HG03342 (cell line): ENCODE data around the gene FALEC.
"Not testable (repeated sequence)": the region's sequence is repeated elsewhere in the genome, so short reads cannot be mapped to it uniquely, and the experiment has no call there.

Experiments
- ATAC-seq: cut with Tn5 transposase; IDR thresholded peaks from one replicate; pipeline ENCODE4 v1.9.1; 2021; ENCODE audit warnings: mild to moderate bottlenecking, moderate library complexity; ENCODE audit not compliant: unreplicated experiment

The FALEC gene

DNA sequence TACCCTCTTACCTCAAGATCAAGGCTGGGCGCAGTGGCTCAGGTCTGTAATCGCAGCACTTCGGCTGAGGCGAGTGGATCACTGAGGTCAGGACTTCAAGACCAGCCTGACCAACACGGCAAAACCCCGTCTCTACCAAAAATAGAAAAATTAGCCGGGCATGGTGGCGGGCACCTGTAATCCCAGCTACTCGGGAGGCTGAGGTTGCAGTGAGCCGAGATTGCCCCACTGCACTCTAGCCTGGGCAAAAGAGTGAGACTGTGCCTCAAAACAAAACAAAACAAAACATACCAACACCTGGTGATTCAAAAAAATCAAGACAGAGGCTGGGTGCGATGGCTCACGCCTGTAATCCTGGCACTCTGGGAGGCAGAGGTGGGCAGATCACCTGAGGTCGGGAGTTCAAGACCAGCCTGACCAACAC lies 58.1 kb downstream of the FALEC start:
- not testable (repeated sequence) for ATAC-seq

DNA sequence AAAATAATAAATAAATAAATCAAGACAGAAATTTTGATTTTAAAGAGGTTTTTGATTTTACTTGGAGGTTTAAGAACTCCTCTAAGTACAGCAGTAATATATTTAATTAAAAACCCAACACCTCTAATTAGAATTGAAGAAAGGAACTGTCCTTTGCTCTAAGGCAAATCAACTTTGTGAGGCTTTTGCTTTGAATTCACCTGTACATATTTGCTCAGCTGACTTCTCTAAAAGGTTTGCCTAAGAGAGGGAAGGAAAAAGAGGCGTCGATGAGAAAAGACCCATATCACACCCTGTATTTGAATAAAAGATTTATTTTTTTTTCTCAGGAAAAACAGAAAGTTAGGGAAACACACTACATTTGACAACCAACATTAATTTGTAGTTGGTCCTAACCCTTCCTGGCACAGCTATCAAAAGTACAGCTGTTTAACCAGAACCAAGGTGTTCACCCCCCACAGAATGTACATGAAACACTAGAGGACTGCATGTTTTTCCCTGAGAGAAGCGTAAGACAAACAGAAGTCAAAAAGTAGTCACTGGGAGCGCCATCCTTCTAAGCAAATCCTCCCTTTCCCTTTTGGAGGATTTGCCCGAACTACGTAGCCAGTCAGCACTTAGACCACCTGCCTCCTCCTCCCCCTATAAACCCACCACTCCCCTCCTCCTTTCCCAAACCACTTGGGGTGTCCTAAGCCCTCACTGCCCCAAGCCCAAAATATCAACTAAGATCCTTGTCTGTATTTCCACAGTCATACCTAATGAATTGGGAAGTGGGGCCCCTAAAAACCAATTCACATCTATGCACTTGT lies 58.9 kb downstream of the FALEC start:
- no peak for ATAC-seq

DNA sequence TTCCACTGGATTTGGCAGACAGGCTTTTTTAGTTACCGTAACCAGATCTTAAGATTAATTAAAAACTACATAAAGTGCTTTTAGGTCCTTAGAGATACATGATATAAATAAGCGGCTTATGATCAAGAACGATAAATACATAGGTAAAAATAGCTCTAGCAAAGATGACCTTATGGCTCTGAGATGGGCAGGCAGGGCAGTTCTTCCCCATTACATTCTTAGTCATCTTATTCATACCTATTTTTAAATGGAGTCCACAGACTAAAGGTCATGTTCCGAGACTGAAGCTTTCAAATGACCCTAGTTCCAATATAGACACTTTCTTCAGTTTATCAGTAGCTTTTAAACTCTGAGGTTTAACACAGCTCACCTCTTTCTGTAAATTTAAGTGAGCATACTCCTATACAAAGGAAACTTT lies 59.5 kb downstream of the FALEC start:
- ATAC-seq: no peak

DNA sequence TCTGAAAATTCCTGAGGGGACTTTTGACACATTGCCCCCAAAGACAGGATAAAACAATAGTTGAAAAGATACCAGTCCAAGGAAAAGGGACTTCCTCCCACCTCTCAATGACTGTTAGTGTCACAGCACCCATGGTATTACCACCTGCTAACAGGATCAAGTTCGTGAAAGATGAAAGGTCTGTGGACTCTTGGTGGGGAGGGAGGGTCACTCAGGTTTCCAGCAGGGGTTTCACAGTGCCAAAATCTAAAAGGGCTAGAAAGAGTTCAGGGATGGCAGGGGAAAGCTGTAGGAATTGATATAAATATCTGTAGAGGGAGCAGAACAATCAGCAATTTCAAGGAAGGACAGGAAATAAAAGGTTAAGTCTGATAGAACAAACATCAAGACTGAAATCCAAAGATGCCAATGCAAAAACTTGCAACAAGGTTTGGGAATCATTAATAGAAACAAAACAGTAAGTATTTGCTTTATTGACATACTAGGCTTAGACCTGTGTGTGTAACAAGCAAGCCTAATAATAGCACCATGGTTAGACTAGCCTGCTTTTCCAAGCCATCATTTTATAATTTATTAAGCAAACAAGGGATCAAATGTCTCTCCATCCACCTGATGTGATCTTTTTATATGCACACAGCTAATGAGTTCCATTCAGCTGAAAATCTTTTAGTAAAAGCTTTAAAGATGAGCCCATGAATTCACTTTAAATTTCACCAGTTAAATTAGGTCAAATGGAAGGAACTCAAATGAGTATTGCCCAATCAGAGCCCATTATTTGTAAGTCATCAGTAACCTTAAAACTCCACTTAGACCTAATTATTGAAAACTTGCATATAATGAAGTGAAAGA lies 60.2 kb downstream of the FALEC start:
- ATAC-seq: no peak

DNA sequence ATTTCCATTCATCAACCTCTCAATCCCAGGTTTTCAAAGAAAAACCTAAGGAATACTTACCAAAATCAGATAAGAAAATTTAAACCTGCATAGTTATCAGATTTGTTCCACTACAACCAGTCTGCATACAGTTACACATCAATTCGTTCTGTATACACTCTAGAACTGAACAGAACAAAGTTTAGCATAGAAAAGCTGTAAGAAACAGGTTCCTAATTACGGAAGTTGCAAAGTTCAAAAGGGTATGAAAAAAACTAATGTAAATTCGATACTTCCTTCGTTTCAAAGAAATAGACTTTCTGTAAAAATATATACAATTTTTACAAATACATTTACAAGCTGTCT lies 60.8 kb downstream of the FALEC start:
- no peak for ATAC-seq

DNA sequence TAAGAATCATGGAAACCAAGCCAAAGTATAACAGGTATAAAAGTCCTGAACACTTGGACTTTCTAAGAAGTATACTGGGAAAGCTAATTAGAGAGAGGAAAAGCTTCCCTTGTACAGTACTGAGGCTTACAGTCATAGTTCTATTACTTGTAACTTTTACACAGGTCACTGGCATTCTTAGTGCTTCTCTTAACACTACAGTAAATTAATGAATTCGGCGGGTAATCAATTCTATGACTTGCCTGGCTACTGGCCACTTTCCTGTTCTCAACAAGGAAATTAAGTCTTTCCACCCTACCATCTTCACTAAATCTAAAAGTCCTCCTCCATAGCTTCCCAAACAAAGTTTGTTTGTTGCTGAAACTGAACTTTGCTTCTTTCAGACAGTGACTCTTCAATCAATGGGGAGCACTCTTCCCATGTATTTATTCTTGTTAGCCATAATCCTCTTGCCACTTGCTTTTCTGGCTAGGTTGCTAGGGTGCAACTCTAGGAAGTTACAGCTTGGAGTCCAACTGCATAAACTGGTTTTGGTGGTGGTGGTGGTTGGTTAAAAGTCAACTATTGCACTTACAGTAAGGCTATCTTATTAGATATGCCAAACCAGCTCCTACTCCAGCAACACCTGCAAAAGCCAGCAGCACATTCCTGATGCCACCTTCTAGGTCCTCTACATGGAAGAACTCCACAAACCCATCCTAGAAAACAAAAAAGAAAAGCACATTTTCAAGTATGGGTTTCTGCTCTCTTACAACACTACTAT lies 61.4 kb downstream of the FALEC start:
- ATAC-seq: no peak

DNA sequence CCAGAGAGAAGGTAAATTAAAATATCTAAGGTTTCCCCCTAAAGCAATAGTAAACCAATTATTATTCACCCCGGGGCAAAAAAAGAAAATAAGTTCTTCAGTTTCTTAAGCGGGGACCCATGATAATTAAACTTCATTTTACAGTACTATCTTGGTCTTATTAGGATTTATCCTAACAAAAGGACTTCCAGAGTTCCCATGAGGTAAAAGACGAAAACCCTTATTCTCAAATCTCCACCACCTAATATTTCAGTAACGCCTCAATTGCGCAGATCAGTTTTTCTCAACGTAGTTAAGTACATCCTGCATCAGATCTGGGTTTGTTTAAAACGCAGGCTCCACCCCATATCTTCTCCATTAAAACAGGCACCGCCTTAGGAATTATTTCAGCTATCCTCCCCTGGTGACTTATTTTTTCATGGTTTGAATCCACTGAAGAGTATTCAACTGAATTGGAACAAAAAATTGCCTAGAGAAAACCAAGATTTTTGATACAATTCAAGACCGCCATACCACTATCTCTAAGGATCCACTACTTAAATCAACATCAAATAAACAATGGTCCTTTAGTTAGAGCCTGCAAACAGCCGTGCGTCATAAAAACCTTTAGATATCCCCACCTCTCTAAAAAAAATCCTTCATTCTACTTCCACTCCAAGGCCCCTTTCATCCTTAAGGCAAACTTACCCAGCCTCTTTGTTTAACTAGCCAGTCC lies 62.2 kb downstream of the FALEC start:
- ATAC-seq: no peak

DNA sequence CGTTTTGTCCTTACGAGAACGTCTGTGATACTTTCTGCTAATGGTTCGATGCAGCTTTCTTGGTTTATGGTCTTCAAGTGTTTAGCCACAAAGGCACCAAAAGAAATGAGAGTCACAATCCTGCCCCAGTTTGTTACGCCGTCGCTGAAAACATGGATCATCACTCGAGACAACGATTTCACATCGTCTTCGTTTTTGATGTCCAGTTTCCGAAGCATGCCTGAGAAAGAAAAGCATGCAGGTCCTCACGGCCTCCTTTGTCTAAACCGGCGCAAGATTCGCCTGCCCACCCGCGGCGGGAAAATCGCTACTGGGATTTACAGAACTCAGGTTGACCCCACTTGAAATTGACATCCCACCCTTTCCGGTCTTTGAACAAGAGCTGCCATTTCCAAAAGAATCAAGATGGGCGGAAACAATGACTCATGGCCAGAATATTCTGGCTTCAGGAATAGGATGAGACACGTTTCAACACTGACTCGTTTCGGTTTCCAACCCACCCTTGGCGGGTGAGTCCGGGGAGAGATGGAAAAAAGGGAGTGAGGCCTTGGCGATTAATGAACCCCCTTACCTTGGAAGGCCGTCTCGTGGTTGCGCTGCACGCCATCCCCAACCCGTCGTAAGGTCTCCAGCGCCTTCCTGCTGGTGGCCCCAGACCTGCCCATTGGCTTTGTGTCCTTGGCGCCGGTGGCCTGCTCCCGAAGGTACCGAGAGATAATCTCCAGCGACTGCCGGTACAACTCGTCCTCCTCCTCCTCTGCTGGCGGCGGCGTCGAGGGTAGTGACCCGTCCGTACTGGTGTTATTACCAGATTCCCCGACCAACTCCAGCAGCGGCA lies 62.9 kb downstream of the FALEC start:
- no peak for ATAC-seq

DNA sequence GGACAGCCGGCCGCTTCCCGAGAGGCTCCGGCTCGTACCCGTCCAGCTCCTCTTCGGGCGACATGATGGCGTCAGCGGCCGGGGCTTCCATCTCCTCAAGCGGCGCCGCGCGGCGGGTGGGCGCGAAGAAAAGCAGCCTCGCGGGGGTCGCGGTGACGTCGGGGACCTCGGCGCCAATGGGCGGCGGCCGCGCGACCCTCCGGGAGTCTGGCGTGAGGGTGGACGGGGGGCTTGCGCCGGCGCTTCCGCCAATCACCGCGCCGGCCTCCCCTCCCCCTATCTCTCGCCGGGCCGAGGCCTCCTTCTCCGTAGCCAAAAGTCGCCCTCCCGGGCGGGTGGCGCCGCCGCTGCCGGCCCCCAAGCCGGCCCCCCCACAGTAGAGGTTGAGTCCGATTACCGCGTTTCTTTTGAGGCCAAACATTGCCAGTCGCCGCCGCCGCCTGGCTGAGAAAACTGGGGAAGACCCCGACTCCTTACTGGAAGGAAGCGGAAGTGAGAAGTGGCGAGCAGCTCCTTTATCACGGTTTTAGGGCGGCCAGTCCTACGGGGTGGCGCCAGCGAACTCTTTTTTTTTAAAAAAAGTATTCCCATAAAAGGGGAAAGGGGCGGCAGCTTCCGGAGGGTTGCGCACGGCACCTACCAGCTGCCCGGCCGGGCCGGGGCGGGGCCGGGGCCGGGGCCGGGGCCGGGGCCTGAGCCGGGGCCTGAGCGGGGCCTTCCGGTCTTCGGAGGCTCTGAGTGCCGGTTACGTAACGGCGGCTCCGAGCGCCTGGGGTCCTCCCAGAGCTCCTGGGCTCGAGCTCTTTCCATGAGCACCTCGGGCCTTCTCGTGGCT lies 63.8 kb downstream of the FALEC start, which contains the start of gene MCL1:
TSS of gene MCL1 (minus strand) at position 501 of the 835 bp plus-strand sequence. CDS start at position 421, 80 bp downstream.
- ATAC-seq: peak; percentile 80

DNA sequence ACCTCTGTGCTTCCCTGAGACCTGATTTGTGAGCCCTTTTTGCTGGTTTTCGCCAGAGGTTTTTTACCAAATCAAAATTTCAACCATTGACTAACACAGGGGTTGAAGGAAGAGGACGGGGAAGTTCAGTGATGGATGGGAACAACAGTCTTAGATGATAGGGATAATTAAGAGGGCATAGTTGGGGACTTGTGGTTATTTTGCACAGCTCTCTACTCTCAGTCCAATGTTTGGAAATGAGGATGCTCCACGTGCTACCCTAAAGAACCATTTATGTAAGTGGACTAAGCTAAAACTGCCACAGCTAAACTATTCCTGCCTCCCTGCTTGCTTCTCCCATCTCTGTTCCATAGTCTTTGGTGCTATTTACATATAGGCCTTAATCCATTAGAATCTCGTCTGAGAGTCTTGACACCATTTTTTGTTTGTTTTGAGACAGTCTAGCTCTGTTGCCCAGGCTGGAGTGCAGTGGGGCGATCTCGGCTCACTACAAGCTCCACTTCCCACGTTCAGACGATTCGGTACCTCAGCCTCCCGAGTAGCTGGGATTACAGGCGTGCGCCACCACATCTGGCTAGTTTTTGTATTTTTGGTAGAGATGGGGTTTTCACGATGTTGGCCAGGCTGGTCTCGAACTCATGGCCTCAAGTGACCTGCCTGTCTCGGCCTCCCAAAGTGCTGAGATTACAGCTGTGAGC lies 64.5 kb downstream of the FALEC start:
- no peak for ATAC-seq

DNA sequence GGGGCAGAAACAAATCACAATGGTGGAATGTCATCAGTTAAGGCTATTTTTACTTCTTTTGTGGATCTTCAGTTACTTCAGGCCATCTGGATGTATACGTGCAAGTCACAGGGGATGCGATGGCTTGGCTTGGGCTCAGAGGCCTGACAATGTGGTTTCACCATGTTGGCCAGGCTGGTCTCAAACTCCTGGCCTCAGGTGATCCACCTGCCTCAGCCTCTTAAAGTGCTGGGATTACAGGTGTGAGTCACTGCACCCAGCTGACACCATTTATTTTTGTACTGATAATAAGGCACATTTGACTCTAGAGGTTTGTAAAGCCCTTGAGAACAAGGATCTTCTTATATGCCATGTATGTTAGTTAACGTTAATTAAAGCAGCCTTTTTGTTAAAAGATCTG lies 65.4 kb downstream of the FALEC start:
- ATAC-seq: not testable (repeated sequence)

DNA sequence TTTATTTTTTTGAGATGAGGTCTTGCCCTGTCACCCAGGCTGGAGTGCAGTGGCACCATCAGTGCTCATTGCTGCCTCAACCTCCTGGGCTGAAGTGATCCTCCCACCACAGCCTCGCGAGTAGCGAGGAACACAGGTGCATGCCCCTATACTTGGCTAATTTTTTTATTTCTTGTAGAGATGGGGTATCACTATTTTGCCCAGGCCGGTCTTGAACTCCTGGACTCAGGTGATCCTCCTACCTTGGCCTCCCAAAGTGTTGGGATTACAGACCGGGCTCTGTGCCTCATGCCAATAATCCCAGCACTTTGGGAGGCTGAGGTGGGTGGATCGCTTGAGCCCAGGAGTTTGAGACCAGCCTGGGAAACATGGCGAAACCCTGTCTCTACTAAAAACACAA lies 65.9 kb downstream of the FALEC start:
- ATAC-seq: not testable (repeated sequence)

DNA sequence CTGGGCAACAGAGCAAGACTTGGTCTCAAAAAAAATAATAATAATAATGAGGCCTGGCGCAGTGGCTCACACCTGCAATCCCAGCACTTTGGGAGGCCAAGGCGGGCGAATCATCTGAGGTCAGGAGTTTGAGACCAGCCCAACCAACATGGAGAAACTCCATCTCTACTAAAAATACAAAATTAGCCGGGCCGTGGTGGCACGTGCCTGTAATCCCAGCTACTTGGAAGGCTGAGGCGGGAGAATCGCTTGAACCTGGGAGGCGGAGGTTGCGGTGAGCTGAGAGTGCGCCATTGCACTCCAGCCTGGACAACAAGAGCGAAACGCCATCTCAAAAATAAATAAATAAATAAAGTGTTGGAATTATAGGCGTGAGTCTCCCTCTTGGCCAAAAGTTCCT lies 66.4 kb downstream of the FALEC start:
- not testable (repeated sequence) for ATAC-seq

DNA sequence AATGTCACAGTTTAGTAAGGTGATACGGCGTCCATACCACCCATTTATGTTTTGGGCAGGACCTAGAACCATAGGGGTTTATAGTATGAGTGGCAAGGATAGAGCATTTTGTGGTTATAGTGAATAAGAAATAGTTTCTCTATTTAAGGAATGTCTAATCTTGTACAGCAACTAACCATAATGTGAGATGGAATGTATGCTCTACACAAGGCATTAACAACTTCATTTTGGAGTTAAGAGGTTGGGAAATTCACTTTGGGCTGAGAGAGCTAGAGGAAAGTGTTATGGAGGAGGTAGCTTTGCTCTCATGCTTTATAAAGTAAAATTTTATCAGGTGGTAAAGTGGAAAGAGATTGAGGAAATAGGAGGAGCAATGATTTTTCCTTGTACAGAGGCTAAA lies 66.8 kb downstream of the FALEC start:
- no peak for ATAC-seq
